Measurements from ENCODE around the gene KRTAP4-9. TPM values are rescaled to one million over a fixed set of nuclear protein-coding genes. Genes with fewer than 3 reads are reported as not detected.

The KRTAP4-9 gene
- total and polyA plus RNA-seq, 9 of the 15 experiments (the other 6 are each of a cell fraction or from before 2014, with no cell fraction given), result not detected

DNA sequence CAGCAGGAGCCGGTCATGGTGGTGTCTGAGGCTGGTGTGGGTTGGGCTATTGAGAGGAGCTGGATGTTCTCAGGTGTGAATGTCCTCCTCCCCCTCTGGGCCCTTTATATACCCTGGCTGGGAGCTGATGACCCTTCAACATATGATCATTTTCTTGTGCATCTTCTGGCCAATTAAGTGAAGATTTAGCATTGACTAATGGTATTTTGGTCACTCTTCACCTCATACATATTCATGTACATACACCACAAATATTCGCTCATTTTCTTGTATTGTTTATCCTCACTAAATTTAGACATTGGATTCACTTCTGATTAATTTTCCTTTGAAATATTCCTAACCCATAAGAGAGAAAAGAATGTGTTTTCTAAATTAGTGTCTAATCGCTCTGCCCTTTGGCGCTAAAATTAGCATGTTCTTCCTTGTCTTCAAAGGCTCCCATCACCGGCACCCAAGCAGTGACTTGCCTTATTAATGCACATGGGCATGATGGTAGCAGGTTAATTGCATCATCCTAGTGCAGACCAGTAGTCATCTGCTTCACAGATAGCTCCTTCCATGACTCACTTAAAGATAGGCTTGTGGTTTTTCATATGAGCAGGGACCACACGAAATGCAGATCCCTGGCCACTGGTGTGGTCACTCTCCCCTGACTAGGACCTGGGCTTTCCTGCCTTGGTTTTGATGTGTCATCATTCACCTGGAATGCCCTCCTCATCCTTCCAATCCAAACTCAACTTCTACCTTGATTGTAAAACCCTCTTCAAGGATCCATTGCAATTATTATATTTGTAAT is 39.2 kb upstream of the KRTAP4-9 start, which contains the start of gene KRTAP2-4 (continued):
- TF ChIP-seq, protein P1, sequence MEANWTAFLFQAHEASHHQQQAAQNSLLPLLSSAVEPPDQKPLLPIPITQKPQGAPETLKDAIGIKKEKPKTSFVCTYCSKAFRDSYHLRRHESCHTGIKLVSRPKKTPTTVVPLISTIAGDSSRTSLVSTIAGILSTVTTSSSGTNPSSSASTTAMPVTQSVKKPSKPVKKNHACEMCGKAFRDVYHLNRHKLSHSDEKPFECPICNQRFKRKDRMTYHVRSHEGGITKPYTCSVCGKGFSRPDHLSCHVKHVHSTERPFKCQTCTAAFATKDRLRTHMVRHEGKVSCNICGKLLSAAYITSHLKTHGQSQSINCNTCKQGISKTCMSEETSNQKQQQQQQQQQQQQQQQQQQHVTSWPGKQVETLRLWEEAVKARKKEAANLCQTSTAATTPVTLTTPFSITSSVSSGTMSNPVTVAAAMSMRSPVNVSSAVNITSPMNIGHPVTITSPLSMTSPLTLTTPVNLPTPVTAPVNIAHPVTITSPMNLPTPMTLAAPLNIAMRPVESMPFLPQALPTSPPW (CRISPR knock-in tag; IDR thresholded peaks at IDR 0.05), result peak; percentile 41
- peak; percentile 84 for TF ChIP-seq ZNF584 (CRISPR knock-in tag; IDR thresholded peaks at IDR 0.05; ENCODE audit: low read depth)
- TF ChIP-seq ZNF197 (CRISPR knock-in tag; IDR thresholded peaks at IDR 0.05; ENCODE audit: low read depth), result peak; percentile 82
- TF ChIP-seq, protein P2, sequence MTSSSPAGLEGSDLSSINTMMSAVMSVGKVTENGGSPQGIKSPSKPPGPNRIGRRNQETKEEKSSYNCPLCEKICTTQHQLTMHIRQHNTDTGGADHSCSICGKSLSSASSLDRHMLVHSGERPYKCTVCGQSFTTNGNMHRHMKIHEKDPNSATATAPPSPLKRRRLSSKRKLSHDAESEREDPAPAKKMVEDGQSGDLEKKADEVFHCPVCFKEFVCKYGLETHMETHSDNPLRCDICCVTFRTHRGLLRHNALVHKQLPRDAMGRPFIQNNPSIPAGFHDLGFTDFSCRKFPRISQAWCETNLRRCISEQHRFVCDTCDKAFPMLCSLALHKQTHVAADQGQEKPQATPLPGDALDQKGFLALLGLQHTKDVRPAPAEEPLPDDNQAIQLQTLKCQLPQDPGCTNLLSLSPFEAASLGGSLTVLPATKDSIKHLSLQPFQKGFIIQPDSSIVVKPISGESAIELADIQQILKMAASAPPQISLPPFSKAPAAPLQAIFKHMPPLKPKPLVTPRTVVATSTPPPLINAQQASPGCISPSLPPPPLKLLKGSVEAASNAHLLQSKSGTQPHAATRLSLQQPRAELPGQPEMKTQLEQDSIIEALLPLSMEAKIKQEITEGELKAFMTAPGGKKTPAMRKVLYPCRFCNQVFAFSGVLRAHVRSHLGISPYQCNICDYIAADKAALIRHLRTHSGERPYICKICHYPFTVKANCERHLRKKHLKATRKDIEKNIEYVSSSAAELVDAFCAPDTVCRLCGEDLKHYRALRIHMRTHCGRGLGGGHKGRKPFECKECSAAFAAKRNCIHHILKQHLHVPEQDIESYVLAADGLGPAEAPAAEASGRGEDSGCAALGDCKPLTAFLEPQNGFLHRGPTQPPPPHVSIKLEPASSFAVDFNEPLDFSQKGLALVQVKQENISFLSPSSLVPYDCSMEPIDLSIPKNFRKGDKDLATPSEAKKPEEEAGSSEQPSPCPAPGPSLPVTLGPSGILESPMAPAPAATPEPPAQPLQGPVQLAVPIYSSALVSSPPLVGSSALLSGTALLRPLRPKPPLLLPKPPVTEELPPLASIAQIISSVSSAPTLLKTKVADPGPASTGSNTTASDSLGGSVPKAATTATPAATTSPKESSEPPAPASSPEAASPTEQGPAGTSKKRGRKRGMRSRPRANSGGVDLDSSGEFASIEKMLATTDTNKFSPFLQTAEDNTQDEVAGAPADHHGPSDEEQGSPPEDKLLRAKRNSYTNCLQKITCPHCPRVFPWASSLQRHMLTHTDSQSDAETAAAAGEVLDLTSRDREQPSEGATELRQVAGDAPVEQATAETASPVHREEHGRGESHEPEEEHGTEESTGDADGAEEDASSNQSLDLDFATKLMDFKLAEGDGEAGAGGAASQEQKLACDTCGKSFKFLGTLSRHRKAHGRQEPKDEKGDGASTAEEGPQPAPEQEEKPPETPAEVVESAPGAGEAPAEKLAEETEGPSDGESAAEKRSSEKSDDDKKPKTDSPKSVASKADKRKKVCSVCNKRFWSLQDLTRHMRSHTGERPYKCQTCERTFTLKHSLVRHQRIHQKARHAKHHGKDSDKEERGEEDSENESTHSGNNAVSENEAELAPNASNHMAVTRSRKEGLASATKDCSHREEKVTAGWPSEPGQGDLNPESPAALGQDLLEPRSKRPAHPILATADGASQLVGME (CRISPR knock-in tag; IDR thresholded peaks at IDR 0.05), result peak; percentile 91
- TF ChIP-seq EP400 (IDR thresholded peaks at IDR 0.05), result peak; percentile 49; the same call in 1 of the 2 replicates
- TF ChIP-seq SP2 (IDR thresholded peaks at IDR 0.05; ENCODE audit: extremely low read depth, low read depth, low read length, poor library complexity, severe bottlenecking), result no peak
- TF ChIP-seq, protein P3, sequence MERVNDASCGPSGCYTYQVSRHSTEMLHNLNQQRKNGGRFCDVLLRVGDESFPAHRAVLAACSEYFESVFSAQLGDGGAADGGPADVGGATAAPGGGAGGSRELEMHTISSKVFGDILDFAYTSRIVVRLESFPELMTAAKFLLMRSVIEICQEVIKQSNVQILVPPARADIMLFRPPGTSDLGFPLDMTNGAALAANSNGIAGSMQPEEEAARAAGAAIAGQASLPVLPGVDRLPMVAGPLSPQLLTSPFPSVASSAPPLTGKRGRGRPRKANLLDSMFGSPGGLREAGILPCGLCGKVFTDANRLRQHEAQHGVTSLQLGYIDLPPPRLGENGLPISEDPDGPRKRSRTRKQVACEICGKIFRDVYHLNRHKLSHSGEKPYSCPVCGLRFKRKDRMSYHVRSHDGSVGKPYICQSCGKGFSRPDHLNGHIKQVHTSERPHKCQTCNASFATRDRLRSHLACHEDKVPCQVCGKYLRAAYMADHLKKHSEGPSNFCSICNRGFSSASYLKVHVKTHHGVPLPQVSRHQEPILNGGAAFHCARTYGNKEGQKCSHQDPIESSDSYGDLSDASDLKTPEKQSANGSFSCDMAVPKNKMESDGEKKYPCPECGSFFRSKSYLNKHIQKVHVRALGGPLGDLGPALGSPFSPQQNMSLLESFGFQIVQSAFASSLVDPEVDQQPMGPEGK (CRISPR knock-in tag; IDR thresholded peaks at IDR 0.05; ENCODE audit: borderline replicate concordance), result no peak
- TF ChIP-seq ZNF316 (IDR thresholded peaks at IDR 0.05), result peak; percentile 36; the same call in 1 of the 2 replicates
- TF ChIP-seq NEUROD1 (IDR thresholded peaks at IDR 0.05; ENCODE audit: borderline replicate concordance, low read depth, low read length, partially characterized antibody), result peak; percentile 45
- TF ChIP-seq, protein P4, sequence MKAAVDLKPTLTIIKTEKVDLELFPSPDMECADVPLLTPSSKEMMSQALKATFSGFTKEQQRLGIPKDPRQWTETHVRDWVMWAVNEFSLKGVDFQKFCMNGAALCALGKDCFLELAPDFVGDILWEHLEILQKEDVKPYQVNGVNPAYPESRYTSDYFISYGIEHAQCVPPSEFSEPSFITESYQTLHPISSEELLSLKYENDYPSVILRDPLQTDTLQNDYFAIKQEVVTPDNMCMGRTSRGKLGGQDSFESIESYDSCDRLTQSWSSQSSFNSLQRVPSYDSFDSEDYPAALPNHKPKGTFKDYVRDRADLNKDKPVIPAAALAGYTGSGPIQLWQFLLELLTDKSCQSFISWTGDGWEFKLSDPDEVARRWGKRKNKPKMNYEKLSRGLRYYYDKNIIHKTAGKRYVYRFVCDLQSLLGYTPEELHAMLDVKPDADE (conservative IDR thresholded peaks at IDR 0.05; ENCODE audit: control insufficient read depth, low read depth, low read length), result no peak
- TF ChIP-seq EGR1 (conservative IDR thresholded peaks at IDR 0.05), result no peak
- TF ChIP-seq ZNF140 (CRISPR knock-in tag; IDR thresholded peaks at IDR 0.05), result no peak
- peak; percentile 56 for TF ChIP-seq EP300 (IDR thresholded peaks at IDR 0.05; ENCODE audit: low read length)
- TF ChIP-seq SRSF3 (IDR thresholded peaks at IDR 0.05; ENCODE audit: insufficient read depth, low read length), result no peak
- no peak for TF ChIP-seq PYGO2 (tag; IDR thresholded peaks at IDR 0.05)
- TF ChIP-seq ZNF717 (CRISPR knock-in tag; IDR thresholded peaks at IDR 0.05), result no peak
